Testis (tissue), 2 donors: ENCODE results near the gene HOOK2.

Source experiments
- POLR2A ChIP-seq: fragments of 450-650 bp; IDR thresholded peaks from one replicate; pipeline ENCODE4 v1.6.1; 2017; ENCODE audit warnings: antibody characterized with exemption, mild to moderate bottlenecking, moderate library complexity
- TF ChIP-seq, protein P1 (sequence below), 3 experiments: fragments of 450-650 bp in 2 of 3; fragments of 200-600 bp in 1 of 3; sonication (generic) in 1 of 3; IDR thresholded peaks; one replicate each; pipeline ENCODE4 v1.5.1; 2016 to 2019; ENCODE audit warnings: antibody characterized with exemption in 3 of 3, mild to moderate bottlenecking in 2 of 3, moderate library complexity in 1 of 3

- TF ChIP-seq, protein P1, sequence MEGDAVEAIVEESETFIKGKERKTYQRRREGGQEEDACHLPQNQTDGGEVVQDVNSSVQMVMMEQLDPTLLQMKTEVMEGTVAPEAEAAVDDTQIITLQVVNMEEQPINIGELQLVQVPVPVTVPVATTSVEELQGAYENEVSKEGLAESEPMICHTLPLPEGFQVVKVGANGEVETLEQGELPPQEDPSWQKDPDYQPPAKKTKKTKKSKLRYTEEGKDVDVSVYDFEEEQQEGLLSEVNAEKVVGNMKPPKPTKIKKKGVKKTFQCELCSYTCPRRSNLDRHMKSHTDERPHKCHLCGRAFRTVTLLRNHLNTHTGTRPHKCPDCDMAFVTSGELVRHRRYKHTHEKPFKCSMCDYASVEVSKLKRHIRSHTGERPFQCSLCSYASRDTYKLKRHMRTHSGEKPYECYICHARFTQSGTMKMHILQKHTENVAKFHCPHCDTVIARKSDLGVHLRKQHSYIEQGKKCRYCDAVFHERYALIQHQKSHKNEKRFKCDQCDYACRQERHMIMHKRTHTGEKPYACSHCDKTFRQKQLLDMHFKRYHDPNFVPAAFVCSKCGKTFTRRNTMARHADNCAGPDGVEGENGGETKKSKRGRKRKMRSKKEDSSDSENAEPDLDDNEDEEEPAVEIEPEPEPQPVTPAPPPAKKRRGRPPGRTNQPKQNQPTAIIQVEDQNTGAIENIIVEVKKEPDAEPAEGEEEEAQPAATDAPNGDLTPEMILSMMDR (IDR thresholded peaks at IDR 0.05) = no peak
- TF ChIP-seq POLR2A = no peak
These were observed 53.4 kb downstream of the HOOK2 start for GRCh38 chr19:12721656-12722565.
